Stimulated activated CD8-positive, alpha-beta memory T cell treated with anti-CD3 and anti-CD28 coated beads, Interleukin-12 subunit alpha, Interleukin-12 subunit beta, amount 100 ng/mL, for 24 hours (primary cell): ENCODE data around the gene EGFL8.
A peak's percentile ranks its signal among the peaks of the same experiment; 100 is the strongest.
"Not testable (repeated sequence)": the region's sequence is repeated elsewhere in the genome, so short reads cannot be mapped to it uniquely, and the experiment has no call there.

Experiments
- DNase-seq: peaks from one replicate; pipeline ENCODE4 v3.0.0-alpha.2; 2020; ENCODE audit errors: extremely low read depth

Gene EGFL8

GRCh38 chr6:32183483-32184083, 19.2 kb downstream of the EGFL8 start:
- DNase-seq, result no peak

DNA sequence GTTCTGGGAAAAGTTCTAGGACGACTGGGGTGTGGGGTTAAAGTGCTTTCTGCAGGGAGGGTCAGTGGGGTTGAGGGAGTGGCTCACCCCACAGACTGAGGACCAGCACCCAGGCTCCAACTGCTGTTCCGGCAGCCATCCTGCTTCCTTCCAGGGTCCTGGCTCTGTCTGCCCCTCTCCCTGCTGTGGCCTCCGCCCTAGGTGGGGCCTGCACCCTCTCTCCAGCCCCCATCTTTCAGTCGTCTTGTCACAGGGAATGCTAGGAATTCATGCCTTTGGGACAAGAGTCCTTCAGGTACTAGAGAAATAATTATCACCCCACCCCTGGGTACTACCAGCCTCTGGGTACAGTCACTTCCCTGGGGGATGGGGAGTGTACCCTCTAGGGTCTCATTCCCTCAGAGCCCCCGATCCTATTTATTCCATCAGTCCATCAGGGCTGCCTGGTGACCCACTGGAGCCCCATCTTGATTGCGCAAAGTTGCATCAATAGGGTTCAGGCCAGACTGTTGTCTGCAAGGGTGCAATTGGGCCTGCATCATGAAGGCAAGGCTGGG, 19.8 kb downstream of the EGFL8 start, which contains the start of gene AGER:
Gene AGER (minus strand): TSS at position 170 of the 557 bp plus-strand sequence. CDS start 31 bp downstream, at position 139.
- DNase-seq, result no peak

- DNase-seq, result not testable (repeated sequence)
These were observed 21.3 kb downstream of the EGFL8 start for GRCh38 chr6:32185681-32186131.

DNA sequence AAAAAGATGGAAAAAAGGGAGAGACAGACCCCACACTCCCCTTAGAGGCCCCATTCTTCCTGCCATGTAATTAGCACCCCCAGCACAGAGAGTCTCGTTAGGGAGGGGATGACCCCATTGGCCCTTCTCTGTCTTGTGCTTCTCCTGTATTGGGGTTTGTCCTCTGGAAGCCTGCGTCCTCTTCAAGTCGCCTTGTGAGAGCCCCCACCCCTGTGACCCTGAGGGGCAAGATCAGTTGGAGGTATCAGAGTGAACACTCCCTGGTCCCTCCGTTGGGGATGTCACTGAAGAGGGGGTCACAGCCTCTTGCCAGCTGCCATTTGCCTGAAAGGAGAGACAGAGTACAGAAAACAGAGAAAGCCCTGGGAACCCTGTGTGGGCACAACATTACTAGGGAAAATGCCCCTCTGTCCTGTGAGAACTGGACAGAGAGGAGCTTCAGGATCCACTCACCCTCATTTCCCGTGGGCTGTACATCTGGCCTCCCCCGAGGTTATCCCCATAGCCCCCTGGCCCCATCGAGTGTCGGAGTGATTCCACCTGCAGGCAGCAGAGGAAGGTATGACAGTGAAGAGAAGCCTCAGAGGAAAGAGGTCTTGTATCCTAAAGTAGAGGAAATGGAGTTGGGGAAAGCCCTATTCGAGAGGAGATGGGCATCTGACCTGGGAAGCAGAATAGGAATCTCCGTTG, 21.9 kb downstream of the EGFL8 start:
- DNase-seq, result not testable (repeated sequence)

- no peak for DNase-seq
These were observed 22.8 kb downstream of the EGFL8 start for GRCh38 chr6:32187009-32187709.

GRCh38 chr6:32187725-32188380, 23.5 kb downstream of the EGFL8 start:
- not testable (repeated sequence) for DNase-seq

GRCh38 chr6:32188381-32189068, 24.1 kb downstream of the EGFL8 start:
- no peak for DNase-seq

DNA sequence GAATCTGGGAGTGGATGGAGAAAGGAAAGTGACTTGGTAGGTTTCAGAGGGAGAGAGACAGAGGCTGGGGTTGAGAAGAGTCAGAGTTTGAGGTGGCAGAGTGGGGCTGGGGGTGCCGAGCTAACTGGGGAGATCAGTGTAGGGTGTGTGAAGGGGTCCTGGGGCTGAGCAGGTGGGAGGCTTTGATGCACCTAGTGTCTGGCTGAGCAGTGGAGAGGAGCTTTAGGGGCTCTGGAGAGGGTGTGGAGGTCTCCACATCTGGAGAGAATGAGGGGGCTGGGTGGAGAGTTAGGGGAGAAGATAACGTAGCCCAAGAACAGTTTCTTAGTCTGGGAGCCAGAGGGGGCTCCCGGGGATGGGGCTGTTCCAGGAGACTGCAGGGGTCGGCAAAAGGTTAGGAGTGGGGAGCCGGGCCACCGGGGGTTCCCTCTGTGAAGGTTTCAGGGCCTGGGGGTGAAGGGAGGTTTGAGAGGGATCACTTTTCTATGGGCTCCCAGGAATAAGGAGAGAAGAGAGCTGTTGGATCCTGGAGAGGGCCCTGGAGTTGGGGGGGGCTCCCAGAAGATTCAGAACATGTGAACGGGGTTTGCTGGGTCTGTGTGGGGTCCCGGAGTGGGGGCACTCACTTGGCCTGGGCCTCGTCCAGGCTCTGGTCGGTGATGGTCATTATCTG, 24.8 kb downstream of the EGFL8 start:
- no peak for DNase-seq

DNA sequence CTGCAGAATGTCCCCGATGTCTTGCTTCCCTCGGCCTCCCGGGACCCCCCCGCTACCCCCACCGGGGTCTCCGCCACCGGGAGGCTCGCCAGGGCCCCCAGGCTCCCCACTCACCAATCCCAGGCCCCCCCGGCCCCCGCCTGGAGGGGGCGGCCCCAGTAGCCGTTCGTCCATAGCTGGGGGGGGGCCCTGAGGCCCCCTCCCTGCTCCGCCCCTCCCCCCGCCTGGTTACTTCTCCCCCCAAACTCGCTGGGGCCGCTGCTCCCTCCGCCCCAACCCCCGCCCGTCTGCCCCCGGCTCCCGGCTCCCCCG, 25.3 kb downstream of the EGFL8 start:
- DNase-seq, result no peak

DNA sequence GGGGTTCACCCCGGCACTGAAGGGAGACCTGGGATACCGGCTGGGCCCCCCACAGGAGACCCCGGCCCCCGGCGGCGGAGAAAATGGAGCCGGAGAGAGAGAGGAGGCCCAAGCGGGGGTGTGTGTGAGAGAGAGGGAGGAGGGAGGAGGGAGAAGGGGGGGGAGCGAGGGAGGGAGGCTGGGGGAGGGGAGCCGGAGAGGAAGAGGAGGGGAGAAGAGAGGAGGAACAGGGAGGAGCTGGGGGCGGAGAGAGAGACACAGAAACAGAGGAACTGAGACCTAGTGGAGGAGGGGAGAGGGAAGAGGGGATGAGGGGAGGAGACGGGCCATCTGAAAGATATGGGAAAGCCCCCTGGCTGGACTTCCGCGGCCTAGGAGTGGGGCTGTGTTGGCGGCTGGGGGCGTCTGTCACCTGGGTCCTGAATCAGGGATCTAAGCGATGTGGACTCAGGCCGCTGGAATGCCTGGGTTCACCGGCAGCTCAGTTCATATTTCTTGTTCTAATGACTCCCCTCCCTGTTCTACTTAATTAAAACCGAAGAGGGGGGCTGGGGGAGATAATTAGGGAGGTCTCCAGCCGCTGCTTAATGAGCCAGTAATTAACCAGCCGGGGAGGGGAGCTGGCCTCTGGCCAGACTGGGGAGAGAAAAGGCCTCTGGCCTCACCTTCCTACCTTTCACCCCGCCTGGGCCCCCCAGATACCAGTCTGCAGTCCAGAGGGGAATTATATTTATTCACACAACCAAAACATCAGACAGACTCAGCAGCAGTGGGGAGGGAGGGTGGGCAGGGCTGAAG, 25.9 kb downstream of the EGFL8 start, which contains the start of gene PBX2:
Gene PBX2 (minus strand): TSS at position 149 of the 798 bp plus-strand sequence. CDS start 287 bp downstream, outside the sequence.
- DNase-seq, result peak; percentile 65

- DNase-seq, result no peak
These were observed 26.7 kb downstream of the EGFL8 start for GRCh38 chr6:32190911-32191677.

DNA sequence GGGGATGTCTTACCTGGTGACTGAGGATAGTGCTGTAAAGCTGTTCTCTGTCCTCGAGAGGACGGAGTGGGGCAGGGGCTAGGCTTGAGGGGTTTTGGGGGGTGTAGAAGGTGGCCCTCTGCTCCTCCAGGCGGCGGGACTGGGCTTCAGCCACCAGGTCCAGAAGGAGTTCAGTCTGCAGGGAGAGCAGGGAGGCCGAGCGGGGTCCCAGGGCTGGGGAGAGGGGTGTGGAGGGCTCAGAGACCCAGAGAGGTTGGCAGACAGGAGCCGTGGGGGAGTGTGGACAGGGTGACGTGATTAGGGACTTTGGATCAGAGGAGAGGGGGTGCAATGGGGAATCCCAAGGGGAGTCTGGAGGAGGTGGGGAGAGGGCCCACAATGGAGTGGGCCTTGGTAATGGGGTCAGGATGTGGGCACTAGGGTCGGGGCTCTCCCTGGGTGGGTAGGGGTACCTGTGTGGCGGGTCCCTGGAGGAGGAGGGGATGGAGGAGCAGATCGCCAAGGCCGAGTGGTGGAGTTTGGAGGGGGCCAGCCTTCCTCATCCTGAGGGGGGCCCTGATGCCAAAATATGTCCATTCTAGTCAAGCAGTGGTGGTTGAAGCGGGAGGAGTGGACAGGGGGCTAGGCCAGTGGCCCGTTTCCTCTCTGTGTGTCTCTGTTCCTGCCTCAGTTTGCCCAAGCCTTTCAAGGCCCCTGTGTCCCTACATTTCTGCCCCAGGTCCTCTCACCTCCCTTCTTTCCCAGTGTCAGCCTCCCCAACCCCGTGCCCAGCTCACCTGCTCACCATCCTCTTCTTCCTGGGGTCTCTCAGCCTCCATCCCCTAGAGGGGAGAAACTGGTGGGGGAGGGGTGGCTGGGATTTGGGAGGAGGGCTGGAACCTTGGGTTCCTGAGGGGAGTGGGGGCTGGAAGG, 27.6 kb downstream of the EGFL8 start:
- no peak for DNase-seq

DNA sequence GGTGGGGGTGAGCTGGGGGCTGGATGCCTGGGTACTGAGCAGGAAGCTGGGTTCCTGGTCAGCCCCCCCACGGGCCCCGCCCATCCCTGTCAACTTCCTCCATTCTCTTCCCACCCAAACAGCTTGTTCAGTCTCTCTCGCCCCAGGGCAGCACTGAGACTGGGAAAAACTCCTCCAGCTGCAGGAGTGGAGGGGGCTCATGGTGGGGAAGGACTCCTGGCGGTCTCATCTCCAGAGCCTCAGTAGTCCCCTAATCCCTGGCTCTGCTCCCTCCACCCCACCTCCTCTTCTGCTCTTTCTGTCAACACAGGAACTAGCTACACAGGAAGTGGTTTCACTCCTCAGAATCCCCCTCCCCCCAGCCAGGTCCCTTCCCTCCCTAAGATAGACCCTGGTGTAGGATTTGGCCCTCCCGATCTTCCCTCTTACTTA, 28.2 kb downstream of the EGFL8 start, which contains the start of gene GPSM3:
Gene GPSM3 (minus strand): TSS at position 36 of the 432 bp plus-strand sequence. CDS start 130 bp downstream, outside the sequence.
- no peak for DNase-seq

DNA sequence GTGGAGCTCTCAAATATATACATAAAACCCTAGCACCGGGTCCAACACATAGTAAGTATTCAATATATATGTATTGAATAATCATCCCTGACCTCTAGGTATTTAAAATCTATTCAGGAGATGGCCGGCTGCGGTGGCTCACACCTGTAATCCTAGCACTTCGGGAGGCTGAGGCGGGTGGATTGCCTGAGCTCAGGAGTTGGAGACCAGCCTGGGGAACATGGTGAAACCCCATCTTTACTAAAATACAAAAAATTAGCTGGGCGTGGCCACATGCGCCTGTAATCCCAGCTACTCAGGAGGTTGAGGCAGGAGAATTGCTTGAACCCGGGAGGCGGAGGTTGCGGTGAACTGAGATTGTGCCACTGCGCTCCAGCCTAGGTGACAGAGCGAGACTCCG, 28.7 kb downstream of the EGFL8 start:
- DNase-seq, result not testable (repeated sequence)

DNA sequence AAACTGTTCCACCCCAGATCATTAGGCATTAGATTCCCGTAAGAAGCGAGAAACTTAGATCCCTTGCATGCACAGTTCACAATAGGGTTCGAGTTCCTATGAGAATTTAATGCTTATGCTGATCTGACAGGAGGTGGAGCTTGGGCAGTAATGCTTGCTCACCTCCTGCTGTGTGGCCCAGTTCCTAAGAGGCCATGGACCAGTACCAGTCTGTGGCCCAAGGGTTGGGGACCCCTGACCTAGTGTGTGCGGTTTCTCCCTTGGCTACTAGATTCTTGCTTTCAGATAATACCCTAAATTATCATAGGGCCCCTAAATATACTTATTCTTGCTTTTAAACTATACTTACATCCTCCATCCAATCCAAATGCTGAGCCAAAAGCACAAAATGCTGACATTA, 30.0 kb downstream of the EGFL8 start:
- no peak for DNase-seq

GRCh38 chr6:32194825-32195651, 30.6 kb downstream of the EGFL8 start:
- DNase-seq, result no peak

- DNase-seq, result peak; percentile 100
These were observed 31.2 kb downstream of the EGFL8 start for GRCh38 chr6:32195652-32195901.
